Body of pancreas (tissue), 4 donors: ENCODE results near the gene MAFF.

Experiments
- POLR2A ChIP-seq, 3 donors: fragments of 450-650 bp; IDR thresholded peaks; one replicate each; pipeline ENCODE4 v1.6.1; 2016; ENCODE audit warnings: antibody characterized with exemption in 3 of 3, mild to moderate bottlenecking in 2 of 3
- TF ChIP-seq, protein P1 (sequence below), 7 experiments: fragments of 450-650 bp in 4 of 7; fragments of 200-600 bp in 3 of 7; sonication (generic) in 3 of 7; IDR thresholded peaks; one replicate each; pipeline ENCODE4 v1.5.1; 2016 to 2019; ENCODE audit warnings: antibody characterized with exemption in 7 of 7

- TF ChIP-seq, protein P1, sequence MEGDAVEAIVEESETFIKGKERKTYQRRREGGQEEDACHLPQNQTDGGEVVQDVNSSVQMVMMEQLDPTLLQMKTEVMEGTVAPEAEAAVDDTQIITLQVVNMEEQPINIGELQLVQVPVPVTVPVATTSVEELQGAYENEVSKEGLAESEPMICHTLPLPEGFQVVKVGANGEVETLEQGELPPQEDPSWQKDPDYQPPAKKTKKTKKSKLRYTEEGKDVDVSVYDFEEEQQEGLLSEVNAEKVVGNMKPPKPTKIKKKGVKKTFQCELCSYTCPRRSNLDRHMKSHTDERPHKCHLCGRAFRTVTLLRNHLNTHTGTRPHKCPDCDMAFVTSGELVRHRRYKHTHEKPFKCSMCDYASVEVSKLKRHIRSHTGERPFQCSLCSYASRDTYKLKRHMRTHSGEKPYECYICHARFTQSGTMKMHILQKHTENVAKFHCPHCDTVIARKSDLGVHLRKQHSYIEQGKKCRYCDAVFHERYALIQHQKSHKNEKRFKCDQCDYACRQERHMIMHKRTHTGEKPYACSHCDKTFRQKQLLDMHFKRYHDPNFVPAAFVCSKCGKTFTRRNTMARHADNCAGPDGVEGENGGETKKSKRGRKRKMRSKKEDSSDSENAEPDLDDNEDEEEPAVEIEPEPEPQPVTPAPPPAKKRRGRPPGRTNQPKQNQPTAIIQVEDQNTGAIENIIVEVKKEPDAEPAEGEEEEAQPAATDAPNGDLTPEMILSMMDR (IDR thresholded peaks at IDR 0.05), result no peak
- no peak for TF ChIP-seq POLR2A (IDR thresholded peaks at IDR 0.05)
These were observed 26.6 kb downstream of the MAFF start for GRCh38 chr22:38228326-38228872.
